Measurements from ENCODE around the gene PARD3B.

Gene PARD3B

DNA sequence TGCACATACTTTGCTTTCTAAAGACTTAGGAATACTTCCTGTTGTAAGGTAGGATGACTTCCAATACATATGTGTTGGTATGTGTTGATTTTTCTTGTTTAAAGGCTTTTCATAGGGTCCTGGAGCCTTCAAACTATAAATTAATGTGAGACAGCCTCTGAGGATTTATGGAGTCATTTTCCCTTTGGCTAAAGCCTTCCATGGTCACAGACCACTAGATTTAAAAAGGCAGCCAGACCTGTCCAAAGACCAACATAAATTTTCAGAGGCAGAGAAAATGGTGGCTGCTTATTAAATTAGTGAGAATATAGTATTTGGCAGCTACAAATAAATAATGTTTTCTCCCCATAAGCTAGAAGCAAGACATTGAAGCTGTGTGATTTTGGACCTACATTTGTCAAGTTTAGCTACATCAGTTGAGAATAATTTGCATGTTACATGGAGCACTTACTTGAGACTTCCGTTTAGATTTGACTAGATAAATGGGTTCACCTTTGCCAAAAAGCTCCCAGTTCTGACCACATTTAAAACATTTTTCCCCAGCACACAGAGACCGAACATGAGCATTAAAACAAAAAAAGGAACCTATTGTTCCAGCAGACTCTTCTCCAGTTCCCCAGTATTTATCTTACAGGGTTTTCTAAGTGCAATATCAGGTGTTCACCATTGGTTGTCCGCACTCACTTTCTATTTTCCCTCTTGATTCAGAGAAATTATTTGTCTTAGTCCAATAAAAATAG, 402.9 kb downstream of the PARD3B start:
- TF ChIP-seq MYC (IDR thresholded peaks at IDR 0.05; ENCODE audit: low read depth, low read length) (no peak), POLR2A (IDR thresholded peaks at IDR 0.05; ENCODE audit: extremely low read depth, insufficient read length) (no peak), CTCF (IDR thresholded peaks at IDR 0.05; ENCODE audit: low read depth, low read length) (no peak)
- TF ChIP-seq, protein P1, sequence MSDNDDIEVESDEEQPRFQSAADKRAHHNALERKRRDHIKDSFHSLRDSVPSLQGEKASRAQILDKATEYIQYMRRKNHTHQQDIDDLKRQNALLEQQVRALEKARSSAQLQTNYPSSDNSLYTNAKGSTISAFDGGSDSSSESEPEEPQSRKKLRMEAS (IDR thresholded peaks at IDR 0.05; ENCODE audit: low read depth, low read length) = no peak
- no peak for DNase-seq (ENCODE audit: low read depth)

GRCh38 chr2:204948822-204949221, 403.5 kb downstream of the PARD3B start:
- TF ChIP-seq CTCF (IDR thresholded peaks at IDR 0.05; ENCODE audit: low read depth, low read length) = no peak
- TF ChIP-seq POLR2A (IDR thresholded peaks at IDR 0.05; ENCODE audit: extremely low read depth, insufficient read length) = no peak
- no peak for TF ChIP-seq MYC (IDR thresholded peaks at IDR 0.05; ENCODE audit: low read depth, low read length)
- TF ChIP-seq, protein P1 (IDR thresholded peaks at IDR 0.05; ENCODE audit: low read depth, low read length) = no peak
- H3K4me3 ChIP-seq (ENCODE audit: low read depth, low read length) = no peak overlapping the region
- no peak for DNase-seq (ENCODE audit: low read depth)

More for the DNA sequence above, 402.9 kb downstream of the PARD3B start:
- H3K4me3 ChIP-seq (ENCODE audit: low read depth, low read length) = no peak overlapping the region

DNA sequence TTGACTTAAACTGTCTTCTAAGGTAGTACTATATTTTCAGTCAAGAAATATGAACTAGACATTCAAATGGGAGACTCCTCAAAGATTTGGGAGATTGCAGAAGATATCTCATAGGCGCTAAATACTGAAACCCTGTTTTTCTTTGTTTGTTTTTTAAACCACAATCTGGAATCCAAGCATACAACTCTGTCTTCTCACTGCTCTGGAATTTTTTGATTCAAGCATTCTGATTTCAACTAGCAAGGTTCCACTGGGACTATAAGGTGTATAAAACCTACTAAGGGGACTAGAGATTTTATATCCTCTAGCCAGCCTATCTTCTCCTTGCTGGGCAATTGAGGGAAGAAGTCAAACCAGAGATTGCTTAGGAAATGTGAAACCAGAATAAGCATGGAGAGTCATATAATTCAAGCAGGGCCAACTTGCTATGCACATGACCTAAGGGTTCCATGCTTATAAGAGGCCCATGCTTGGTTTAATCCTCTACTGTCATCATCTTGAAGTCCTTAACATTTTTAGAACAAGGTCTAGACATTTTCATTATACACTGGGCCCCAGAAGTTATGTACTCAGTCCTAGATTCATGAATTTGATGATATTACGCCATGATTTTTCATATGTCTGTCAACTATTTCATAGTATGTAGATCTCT, 405.5 kb downstream of the PARD3B start:
- no peak overlapping the region for H3K4me3 ChIP-seq (ENCODE audit: low read depth, low read length)
- TF ChIP-seq MYC (IDR thresholded peaks at IDR 0.05; ENCODE audit: low read depth, low read length) = no peak
- TF ChIP-seq, protein P1 (IDR thresholded peaks at IDR 0.05; ENCODE audit: low read depth, low read length) = no peak
- no peak for TF ChIP-seq CTCF (IDR thresholded peaks at IDR 0.05; ENCODE audit: low read depth, low read length)
- TF ChIP-seq POLR2A (IDR thresholded peaks at IDR 0.05; ENCODE audit: extremely low read depth, insufficient read length) = no peak
- DNase-seq (ENCODE audit: low read depth) = no peak

- no peak for DNase-seq (ENCODE audit: low read depth)
- H3K4me3 ChIP-seq (ENCODE audit: low read depth, low read length) = no peak overlapping the region
- TF ChIP-seq CTCF (IDR thresholded peaks at IDR 0.05; ENCODE audit: low read depth, low read length) (no peak), POLR2A (IDR thresholded peaks at IDR 0.05; ENCODE audit: extremely low read depth, insufficient read length) (no peak), MYC (IDR thresholded peaks at IDR 0.05; ENCODE audit: low read depth, low read length) (no peak)
- TF ChIP-seq, protein P1 (IDR thresholded peaks at IDR 0.05; ENCODE audit: low read depth, low read length) = no peak
These were observed 413.1 kb downstream of the PARD3B start for GRCh38 chr2:204958371-204958770.

DNA sequence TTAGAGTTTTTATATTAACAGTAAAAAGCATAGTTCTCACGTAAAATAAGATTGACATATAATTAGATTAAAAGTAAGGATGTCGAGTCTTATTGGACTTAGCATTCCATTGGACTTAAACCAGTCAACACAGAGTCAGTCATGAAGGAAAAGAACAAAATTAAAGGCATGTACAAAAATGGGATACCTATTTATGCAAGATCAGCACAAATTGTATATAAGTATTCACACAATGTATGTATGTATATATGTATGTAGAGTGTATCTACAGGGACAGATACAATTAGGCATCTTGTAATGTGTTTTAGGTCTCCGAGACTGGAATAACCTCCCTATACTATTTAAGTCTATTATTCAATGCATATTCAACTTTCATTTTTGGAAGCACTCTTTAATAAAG, 419.1 kb downstream of the PARD3B start:
- TF ChIP-seq MYC (IDR thresholded peaks at IDR 0.05; ENCODE audit: low read depth, low read length) = no peak
- TF ChIP-seq, protein P1 (IDR thresholded peaks at IDR 0.05; ENCODE audit: low read depth, low read length) = no peak
- no peak for TF ChIP-seq CTCF (IDR thresholded peaks at IDR 0.05; ENCODE audit: low read depth, low read length)
- no peak for DNase-seq (ENCODE audit: low read depth)
- no peak overlapping the region for H3K4me3 ChIP-seq (ENCODE audit: low read depth, low read length)
